Measurements from ENCODE around the gene FCN2.

DNA sequence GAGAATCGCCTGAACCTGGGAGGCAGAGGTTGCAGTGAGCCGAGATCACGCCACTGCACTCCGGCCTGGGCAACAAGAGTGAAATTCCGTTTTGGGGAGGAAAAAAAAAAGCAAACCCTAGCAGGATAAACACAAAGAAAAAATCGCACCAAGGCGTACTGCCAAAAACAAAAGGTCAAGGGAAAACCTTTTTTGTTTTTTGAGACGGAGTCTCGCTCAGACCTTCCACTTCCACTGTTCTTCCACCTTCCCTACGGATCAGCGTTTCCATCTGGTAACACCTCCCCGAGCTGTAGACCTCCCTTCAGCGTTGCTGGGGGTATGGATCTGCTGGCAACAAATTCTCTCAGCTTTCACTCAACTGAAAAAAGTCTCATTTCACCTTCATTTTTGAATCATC, 20.1 kb upstream of the FCN2 start:
- TF ChIP-seq, protein P1, sequence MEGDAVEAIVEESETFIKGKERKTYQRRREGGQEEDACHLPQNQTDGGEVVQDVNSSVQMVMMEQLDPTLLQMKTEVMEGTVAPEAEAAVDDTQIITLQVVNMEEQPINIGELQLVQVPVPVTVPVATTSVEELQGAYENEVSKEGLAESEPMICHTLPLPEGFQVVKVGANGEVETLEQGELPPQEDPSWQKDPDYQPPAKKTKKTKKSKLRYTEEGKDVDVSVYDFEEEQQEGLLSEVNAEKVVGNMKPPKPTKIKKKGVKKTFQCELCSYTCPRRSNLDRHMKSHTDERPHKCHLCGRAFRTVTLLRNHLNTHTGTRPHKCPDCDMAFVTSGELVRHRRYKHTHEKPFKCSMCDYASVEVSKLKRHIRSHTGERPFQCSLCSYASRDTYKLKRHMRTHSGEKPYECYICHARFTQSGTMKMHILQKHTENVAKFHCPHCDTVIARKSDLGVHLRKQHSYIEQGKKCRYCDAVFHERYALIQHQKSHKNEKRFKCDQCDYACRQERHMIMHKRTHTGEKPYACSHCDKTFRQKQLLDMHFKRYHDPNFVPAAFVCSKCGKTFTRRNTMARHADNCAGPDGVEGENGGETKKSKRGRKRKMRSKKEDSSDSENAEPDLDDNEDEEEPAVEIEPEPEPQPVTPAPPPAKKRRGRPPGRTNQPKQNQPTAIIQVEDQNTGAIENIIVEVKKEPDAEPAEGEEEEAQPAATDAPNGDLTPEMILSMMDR (IDR thresholded peaks at IDR 0.05; ENCODE audit: low read length): no peak
- no peak for TF ChIP-seq EZH2 (IDR thresholded peaks at IDR 0.05; ENCODE audit: borderline replicate concordance, low read length)
